Parathyroid adenoma (tissue), 2 donors: ENCODE results near the gene KIF20B.
"Not testable (repeated sequence)": the region's sequence is repeated elsewhere in the genome, so short reads cannot be mapped to it uniquely, and the experiment has no call there.

ENCODE experiments used
- H2AFZ ChIP-seq: fragments of 300-600 bp; sonication (generic); one replicate; pipeline ENCODE4 v1.7.0; 2017; ENCODE audit warnings: antibody characterized with exemption, mild to moderate bottlenecking
- H3K27ac ChIP-seq: fragments of 300-600 bp; sonication (generic); one replicate; pipeline ENCODE4 v1.7.0; 2017
- H3K27me3 ChIP-seq: fragments of 300-600 bp; sonication (generic); one replicate; pipeline ENCODE4 v1.7.0; 2017; ENCODE audit warnings: low read length; ENCODE audit not compliant: control insufficient read depth, insufficient read depth
- H3K36me3 ChIP-seq: fragments of 300-600 bp; sonication (generic); one replicate; pipeline ENCODE4 v1.7.0; 2017; ENCODE audit warnings: low read length; ENCODE audit not compliant: control insufficient read depth, insufficient read depth
- H3K4me1 ChIP-seq: fragments of 300-600 bp; sonication (generic); one replicate; pipeline ENCODE4 v1.7.0; 2017; ENCODE audit warnings: control low read depth
- H3K4me2 ChIP-seq: fragments of 300-600 bp; sonication (generic); one replicate; pipeline ENCODE4 v1.7.0; 2017; ENCODE audit warnings: low read length
- H3K4me3 ChIP-seq: fragments of 300-600 bp; sonication (generic); one replicate; pipeline ENCODE4 v1.7.0; 2017; ENCODE audit warnings: low read depth, low read length
- H3K79me2 ChIP-seq: fragments of 300-600 bp; sonication (generic); one replicate; pipeline ENCODE4 v1.7.0; 2017; ENCODE audit warnings: control low read depth
- H3K9ac ChIP-seq: fragments of 300-600 bp; sonication (generic); one replicate; pipeline ENCODE4 v1.7.0; 2017; ENCODE audit warnings: mild to moderate bottlenecking
- H3K9me3 ChIP-seq: fragments of 300-600 bp; sonication (generic); one replicate; pipeline ENCODE4 v1.7.0; 2017; ENCODE audit warnings: low read length; ENCODE audit not compliant: control insufficient read depth
- CTCF ChIP-seq: fragments of 300-600 bp; sonication (generic); IDR thresholded peaks from one replicate; pipeline ENCODE4 v1.7.0; 2017; ENCODE audit warnings: antibody characterized with exemption, mild to moderate bottlenecking
- donor health status: primary hyperparathyroidism.

KIF20B gene

GRCh38 chr10:89813546-89813945 lies 112.2 kb downstream of the KIF20B start:
- Histone ChIP-seq H3K27ac (no peak overlapping the region), H3K9me3 (no peaks in the 10 kb centered on the region), H3K4me1 (no peaks in the 10 kb centered on the region), H3K9ac (no peak overlapping the region), H3K36me3 (no peaks in the 10 kb centered on the region), H2AFZ (no peak overlapping the region), H3K79me2 (no peaks in the 10 kb centered on the region), H3K4me3 (no peak overlapping the region), H3K4me2 (no peak overlapping the region), H3K27me3 (no peaks in the 10 kb centered on the region)
- no peak for TF ChIP-seq CTCF

GRCh38 chr10:89814278-89814677 lies 112.9 kb downstream of the KIF20B start:
- Histone ChIP-seq H3K4me3 (no peak overlapping the region), H3K27ac (no peak overlapping the region), H2AFZ (no peak overlapping the region), H3K4me1 (no peaks in the 10 kb centered on the region), H3K9me3 (no peaks in the 10 kb centered on the region), H3K79me2 (no peaks in the 10 kb centered on the region), H3K9ac (no peak overlapping the region), H3K36me3 (no peaks in the 10 kb centered on the region), H3K4me2 (no peak overlapping the region), H3K27me3 (no peaks in the 10 kb centered on the region)
- no peak for TF ChIP-seq CTCF

- H3K4me3 ChIP-seq, result no peak overlapping the region
- no peak overlapping the region for H3K27ac ChIP-seq
- H2AFZ ChIP-seq, result no peak overlapping the region
- no peak for TF ChIP-seq CTCF
- H3K36me3 ChIP-seq, result no peaks in the 10 kb centered on the region
- no peaks in the 10 kb centered on the region for H3K27me3 ChIP-seq
- no peak overlapping the region for H3K4me2 ChIP-seq
- H3K9me3 ChIP-seq, result no peaks in the 10 kb centered on the region
- H3K79me2 ChIP-seq, result no peaks in the 10 kb centered on the region
- no peak overlapping the region for H3K9ac ChIP-seq
- no peaks in the 10 kb centered on the region for H3K4me1 ChIP-seq
Observed at GRCh38 chr10:89815049-89815853, 113.9 kb downstream of the KIF20B start.

GRCh38 chr10:89819008-89819407 lies 117.6 kb downstream of the KIF20B start:
- H3K4me2 ChIP-seq, H3K4me3 ChIP-seq, H2AFZ ChIP-seq, H3K36me3 ChIP-seq, H3K79me2 ChIP-seq, H3K4me1 ChIP-seq, H3K27ac ChIP-seq, H3K9ac ChIP-seq, H3K27me3 ChIP-seq, H3K9me3 ChIP-seq: not testable (repeated sequence)
